ENCODE results near the gene WDR20. TPM values are rescaled to one million over a fixed set of nuclear protein-coding genes. Genes with fewer than 3 reads are reported as not detected.

Gene WDR20, protein sequence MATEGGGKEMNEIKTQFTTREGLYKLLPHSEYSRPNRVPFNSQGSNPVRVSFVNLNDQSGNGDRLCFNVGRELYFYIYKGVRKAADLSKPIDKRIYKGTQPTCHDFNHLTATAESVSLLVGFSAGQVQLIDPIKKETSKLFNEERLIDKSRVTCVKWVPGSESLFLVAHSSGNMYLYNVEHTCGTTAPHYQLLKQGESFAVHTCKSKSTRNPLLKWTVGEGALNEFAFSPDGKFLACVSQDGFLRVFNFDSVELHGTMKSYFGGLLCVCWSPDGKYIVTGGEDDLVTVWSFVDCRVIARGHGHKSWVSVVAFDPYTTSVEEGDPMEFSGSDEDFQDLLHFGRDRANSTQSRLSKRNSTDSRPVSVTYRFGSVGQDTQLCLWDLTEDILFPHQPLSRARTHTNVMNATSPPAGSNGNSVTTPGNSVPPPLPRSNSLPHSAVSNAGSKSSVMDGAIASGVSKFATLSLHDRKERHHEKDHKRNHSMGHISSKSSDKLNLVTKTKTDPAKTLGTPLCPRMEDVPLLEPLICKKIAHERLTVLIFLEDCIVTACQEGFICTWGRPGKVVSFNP
- total RNA-seq, result 13.9 and 18.2 TPM in 2 replicates

DNA sequence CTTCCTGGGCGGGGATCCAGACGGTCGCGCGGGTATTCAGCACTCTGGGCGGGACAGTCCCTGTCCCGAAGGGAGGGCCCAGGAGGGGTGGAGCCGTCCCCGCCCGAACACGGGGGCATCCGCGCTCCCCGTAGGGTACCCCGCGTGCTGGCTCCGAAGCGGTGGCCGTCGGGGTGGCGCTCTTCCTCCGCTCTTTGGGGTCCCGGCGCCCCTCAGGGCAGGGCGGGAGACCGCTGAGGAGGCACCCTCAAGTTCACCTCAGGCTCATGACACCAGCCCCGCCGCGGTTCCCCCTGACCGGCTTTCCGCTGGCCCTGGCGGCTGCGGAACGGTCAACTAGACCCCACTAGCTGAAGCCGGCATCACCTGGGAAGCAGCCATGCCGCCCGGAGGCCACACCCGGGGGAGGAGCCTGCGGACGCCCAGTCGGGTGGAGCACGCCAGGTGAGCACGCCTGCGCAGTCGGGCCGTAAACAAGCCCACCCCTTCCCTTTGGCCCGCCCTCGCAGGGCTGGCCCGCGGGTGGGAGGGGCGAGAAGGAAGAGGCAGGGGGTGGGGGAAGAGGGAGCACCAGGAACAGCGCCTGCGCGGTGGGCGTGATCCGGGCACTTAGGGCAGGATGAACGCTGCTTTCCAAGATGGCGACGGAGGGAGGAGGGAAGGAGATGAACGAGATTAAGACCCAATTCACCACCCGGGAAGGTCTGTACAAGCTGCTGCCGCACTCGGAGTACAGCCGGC, at the start of gene WDR20:
TSS of gene WDR20 (plus strand) at position 612 of the 741 bp plus-strand sequence. CDS start at position 639, 27 bp downstream.

Other genes starting within 250 kb of the WDR20 start
- 725 and 932 TPM in 2 replicates for gene DYNC1H1, start 175.3 kb upstream of the WDR20 start, total RNA-seq
- 317 and 669 TPM in 2 replicates for gene HSP90AA1, start 52.9 kb upstream of the WDR20 start, total RNA-seq
- gene MOK, start 165.3 kb downstream of the WDR20 start, total RNA-seq, result 7.3 and 13.4 TPM in 2 replicates
- 6.8 and 12.8 TPM in 2 replicates for gene ZNF839, start 179.8 kb downstream of the WDR20 start, total RNA-seq
- 54.7 and 85.4 TPM in 2 replicates for gene CINP, start 223.0 kb downstream of the WDR20 start, total RNA-seq
- 29.3 and 31.1 TPM in 2 replicates for gene TECPR2, start 223.0 kb downstream of the WDR20 start, total RNA-seq